Calu3 (cell line): ENCODE data around the gene PNPLA7. TPM values are rescaled to one million over a fixed set of nuclear protein-coding genes. Genes with fewer than 3 reads are reported as not detected.

Experiments used
- BruUV-seq: library from RNA; stranded (reverse); fragments of 400-500 nt; replicated peaks from 2 replicates; lab custom pipeline; 2021; lab: Mats Ljungman, UMichigan
- CTCF ChIA-PET: fragments of 300-600 bp; sonication (Branson Sonifier 250); formaldehyde crosslinking; loops from one replicate; lab custom pipeline; 2022; ENCODE audit warnings: antibody characterized with exemption; lab: Charles Lee
- DNase-seq: peaks from one replicate; pipeline ENCODE4 v3.0.0; 2022
- H3K27ac Mint-ChIP-seq: one replicate; pipeline ENCODE4 v1.8.0; 2022; ENCODE audit warnings: mixed read lengths; ENCODE audit not compliant: unreplicated experiment
- H3K27me3 Mint-ChIP-seq: one replicate; pipeline ENCODE4 v1.8.0; 2022; ENCODE audit warnings: mixed read lengths; ENCODE audit not compliant: unreplicated experiment
- H3K36me3 Mint-ChIP-seq: one replicate; pipeline ENCODE4 v1.8.0; 2022; ENCODE audit warnings: mild to moderate bottlenecking, moderate library complexity, mixed read lengths; ENCODE audit not compliant: insufficient read depth, unreplicated experiment
- H3K4me1 Mint-ChIP-seq: one replicate; pipeline ENCODE4 v1.8.0; 2022; ENCODE audit warnings: mild to moderate bottlenecking, low read depth, mixed read lengths; ENCODE audit not compliant: unreplicated experiment
- H3K4me3 Mint-ChIP-seq: one replicate; pipeline ENCODE4 v1.8.0; 2022; ENCODE audit warnings: mild to moderate bottlenecking, low read depth, moderate library complexity, mixed read lengths; ENCODE audit not compliant: unreplicated experiment
- H3K9me3 Mint-ChIP-seq: one replicate; pipeline ENCODE4 v1.8.0; 2022; ENCODE audit warnings: low read depth, mixed read lengths; ENCODE audit not compliant: unreplicated experiment
- CTCF ChIP-seq: fragments of 200-600 bp; IDR thresholded peaks from one replicate; pipeline ENCODE4 v1.8.0; 2022; ENCODE audit warnings: antibody characterized with exemption; ENCODE audit not compliant: unreplicated experiment
- intact Hi-C: fragments of 100-400 bp; cut with micrococcal nuclease; formaldehyde crosslinking; loops from one replicate; pipeline ENCODE4 v1.10.0; 2022; ENCODE audit not compliant: unreplicated experiment
- total RNA-seq: library from RNA; stranded (reverse); gene quantifications from 2 replicates; pipeline ENCODE4 v1.2.3, GENCODE V29; 2022

The PNPLA7 gene
- total RNA-seq, 1 experiment from 2014 or later: 1.8 TPM

DNA sequence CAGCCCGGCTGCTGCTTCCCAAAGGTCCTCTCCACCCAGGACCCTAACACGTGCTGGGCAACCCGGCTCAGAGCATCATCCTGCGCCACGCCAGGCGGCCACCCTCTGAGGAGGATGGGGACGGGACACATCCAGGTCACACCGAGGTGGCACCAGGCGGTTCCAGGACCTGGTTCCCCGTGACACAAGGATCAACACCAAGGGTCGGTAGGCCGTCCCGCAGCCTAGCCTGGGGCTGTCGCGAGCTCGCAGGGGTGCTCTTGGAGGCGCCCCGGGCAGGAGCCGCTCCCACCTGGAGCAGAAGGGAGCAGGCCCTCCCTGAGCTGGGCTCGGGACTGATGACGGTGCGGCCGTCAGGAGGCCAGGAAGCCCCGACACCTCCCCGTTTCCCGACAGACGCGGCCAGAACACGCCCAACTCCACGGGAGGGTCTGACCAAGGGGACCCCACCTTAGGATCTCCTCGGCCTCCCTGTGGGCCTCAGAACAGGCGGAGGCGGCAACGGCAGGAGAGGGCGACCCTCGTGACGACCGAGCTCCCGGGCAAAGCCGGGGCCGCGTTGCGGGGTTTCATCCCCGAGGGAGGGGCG is 133.5 kb downstream of the PNPLA7 start:
- no peaks in the 10 kb centered on the region for H3K9me3 Mint-ChIP-seq
- no TSS peak for BruUV-seq
- intact Hi-C loops: loop anchor here (10.0 kb wide), 1 partner anchor 122 kb away; no protein-coding TSS in a partner anchor
- no peak for DNase-seq
- no peak overlapping the region for H3K4me3 Mint-ChIP-seq
- H3K36me3 Mint-ChIP-seq: peaks cover 5% of the 10 kb centered on the region
- no peak overlapping the region for H3K27ac Mint-ChIP-seq
- CTCF ChIA-PET: no interaction called here
- no peak for TF ChIP-seq CTCF
- H3K4me1 Mint-ChIP-seq: no peaks in the 10 kb centered on the region
- H3K27me3 Mint-ChIP-seq: no peaks in the 10 kb centered on the region

DNA sequence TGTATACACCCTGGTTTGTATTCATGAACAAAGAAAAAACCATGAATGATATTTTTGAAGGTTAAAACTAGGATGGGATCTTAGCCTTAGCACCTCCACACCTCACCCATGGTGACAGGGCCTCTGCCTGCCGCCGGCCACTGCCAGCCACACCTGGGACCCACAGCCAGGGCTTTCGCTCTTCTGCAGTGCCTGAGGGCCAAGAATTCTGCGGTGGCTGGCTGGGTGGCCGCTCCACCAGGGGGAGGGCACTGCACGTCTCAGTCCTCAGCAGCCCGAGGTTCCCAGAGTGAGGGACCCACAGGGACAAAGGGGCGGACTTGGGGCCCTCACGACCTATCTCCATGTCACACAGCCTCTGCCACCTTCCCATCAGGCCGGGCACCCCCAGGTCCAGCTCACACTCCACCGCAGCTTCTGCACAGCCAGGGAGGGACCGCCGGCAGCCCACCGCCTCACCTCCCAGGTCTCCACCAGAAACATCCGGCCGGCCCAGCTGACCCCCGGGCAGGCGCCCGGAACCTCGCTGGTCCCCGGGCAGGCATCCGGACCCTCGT is 134.1 kb downstream of the PNPLA7 start:
- Mint-ChIP-seq H3K4me3 (no peak overlapping the region), H3K9me3 (no peaks in the 10 kb centered on the region), H3K36me3 (peaks cover 7% of the 10 kb centered on the region), H3K27ac (no peak overlapping the region), H3K27me3 (no peaks in the 10 kb centered on the region), H3K4me1 (no peaks in the 10 kb centered on the region)
- no TSS peak for BruUV-seq
- TF ChIP-seq CTCF: no peak
- intact Hi-C loops: loop anchor here (10.0 kb wide), 1 partner anchor 121 kb away; no protein-coding TSS in a partner anchor
- no peak for DNase-seq
- CTCF ChIA-PET: no interaction called here

DNA sequence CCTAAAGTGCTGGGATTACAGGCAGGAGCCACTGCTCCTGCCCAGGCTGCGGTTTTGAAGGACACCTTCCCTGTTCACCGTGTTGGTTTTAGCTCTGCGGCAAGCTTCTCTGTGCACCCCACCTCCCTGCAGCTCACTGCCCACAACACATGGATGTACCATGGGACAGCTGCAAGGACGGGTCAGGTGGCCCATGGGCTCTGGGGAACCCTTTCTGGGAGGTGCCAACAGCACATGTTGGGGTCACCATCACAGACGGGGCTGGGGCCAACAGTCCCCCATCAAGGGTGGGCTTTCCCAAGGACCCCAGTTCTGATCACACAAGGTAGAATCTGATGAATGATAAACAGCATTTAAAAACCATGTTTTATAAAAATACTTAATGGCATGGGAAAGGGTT is 134.8 kb downstream of the PNPLA7 start:
- CTCF ChIA-PET: no interaction called here
- intact Hi-C loops: loop anchor here (10.0 kb wide), 1 partner anchor 121 kb away; no protein-coding TSS in a partner anchor
- Mint-ChIP-seq H3K4me3 (no peak overlapping the region), H3K36me3 (peaks cover 10% of the 10 kb centered on the region), H3K27ac (no peak overlapping the region), H3K9me3 (no peaks in the 10 kb centered on the region), H3K27me3 (no peaks in the 10 kb centered on the region), H3K4me1 (no peaks in the 10 kb centered on the region)
- no peak for DNase-seq
- no peak for TF ChIP-seq CTCF
- BruUV-seq: no TSS peak

- Mint-ChIP-seq H3K27me3 (no peaks in the 10 kb centered on the region), H3K9me3 (no peaks in the 10 kb centered on the region), H3K4me3 (no peak overlapping the region), H3K4me1 (no peaks in the 10 kb centered on the region), H3K27ac (no peak overlapping the region), H3K36me3 (peaks cover 13% of the 10 kb centered on the region)
- BruUV-seq: no TSS peak
- no peak for DNase-seq
- intact Hi-C loops: loop anchor here (10.0 kb wide), 1 partner anchor 118 kb away; no protein-coding TSS in a partner anchor
- CTCF ChIA-PET: interaction anchor here (1.7 kb wide), 1 partner anchor 11 kb away, joined by 8 read pairs; the partner anchor contains the start of genes EXD3 and NOXA1
- TF ChIP-seq CTCF: no peak
Measured at GRCh38 chr9:137412431-137412830, 137.8 kb downstream of the PNPLA7 start.
